Sigmoid colon (tissue), 4 donors: Measurements from ENCODE around the gene PDCD4.
A peak's percentile ranks its signal among the peaks of the same experiment; 100 is the strongest.

ENCODE experiments used
- EP300 ChIP-seq, 4 donors: sonication (generic); formaldehyde crosslinking; IDR thresholded peaks; one replicate each; pipeline ENCODE4 v1.6.1; 2017; ENCODE audit warnings: antibody characterized with exemption in 4 of 4
- POLR2A ChIP-seq, 2 donors: fragments of 450-650 bp; IDR thresholded peaks; one replicate each; pipeline ENCODE4 v1.6.1; 2016; ENCODE audit warnings: antibody characterized with exemption in 2 of 2, mild to moderate bottlenecking in 2 of 2, moderate library complexity in 2 of 2
- POLR2AphosphoS5 ChIP-seq, 4 donors: sonication (generic); formaldehyde crosslinking; IDR thresholded peaks; one replicate each; pipeline ENCODE4 v1.6.1; 2017; ENCODE audit warnings: antibody characterized with exemption in 4 of 4
- TF ChIP-seq, protein P1 (sequence below), 4 experiments: fragments of 450-650 bp in 3 of 4; fragments of 200-600 bp in 1 of 4; IDR thresholded peaks; one replicate each; pipeline ENCODE4 v1.5.1; 2016 to 2019; ENCODE audit warnings: antibody characterized with exemption in 4 of 4, mild to moderate bottlenecking in 3 of 4, moderate library complexity in 2 of 4

DNA sequence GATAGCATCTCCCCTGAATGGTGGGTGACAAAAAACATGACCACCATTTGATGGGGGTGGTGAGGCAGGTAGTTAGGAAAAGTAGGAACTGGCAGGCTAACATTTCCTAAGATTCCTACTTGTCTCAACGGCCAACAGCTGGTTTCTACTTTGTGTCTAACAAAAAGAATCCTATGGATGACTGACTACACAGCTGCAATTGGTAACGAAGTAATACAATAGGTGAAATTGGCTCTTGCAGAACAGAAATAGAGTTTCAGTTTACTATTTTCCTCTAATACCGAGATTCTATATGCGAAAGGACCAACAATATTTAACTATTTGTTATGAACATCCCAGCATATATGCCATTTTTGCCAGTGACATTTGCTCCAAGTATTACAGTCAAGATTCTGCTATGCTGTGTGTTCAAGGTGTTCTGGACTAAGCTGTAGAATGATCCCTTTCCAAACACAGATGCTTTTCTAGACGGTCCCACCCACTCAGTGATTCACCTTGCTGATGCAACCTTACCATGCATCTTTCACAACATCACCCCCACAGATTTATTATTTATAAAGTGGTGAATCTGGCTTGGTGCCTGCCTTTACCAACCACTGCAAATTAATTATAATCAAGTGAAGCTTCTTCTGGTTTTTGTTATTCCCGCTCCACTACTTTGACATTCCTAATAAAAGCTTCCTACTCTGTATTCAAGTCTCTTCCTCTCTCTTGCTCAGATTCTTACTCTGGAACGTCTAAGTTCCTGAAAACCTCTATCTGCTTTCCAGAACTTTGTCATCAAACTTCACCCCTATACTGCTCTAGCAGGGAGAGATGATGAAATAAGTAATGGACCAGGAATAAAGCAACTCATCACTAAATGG is 30.5 kb downstream of the PDCD4 start:
- TF ChIP-seq, protein P1, sequence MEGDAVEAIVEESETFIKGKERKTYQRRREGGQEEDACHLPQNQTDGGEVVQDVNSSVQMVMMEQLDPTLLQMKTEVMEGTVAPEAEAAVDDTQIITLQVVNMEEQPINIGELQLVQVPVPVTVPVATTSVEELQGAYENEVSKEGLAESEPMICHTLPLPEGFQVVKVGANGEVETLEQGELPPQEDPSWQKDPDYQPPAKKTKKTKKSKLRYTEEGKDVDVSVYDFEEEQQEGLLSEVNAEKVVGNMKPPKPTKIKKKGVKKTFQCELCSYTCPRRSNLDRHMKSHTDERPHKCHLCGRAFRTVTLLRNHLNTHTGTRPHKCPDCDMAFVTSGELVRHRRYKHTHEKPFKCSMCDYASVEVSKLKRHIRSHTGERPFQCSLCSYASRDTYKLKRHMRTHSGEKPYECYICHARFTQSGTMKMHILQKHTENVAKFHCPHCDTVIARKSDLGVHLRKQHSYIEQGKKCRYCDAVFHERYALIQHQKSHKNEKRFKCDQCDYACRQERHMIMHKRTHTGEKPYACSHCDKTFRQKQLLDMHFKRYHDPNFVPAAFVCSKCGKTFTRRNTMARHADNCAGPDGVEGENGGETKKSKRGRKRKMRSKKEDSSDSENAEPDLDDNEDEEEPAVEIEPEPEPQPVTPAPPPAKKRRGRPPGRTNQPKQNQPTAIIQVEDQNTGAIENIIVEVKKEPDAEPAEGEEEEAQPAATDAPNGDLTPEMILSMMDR (IDR thresholded peaks at IDR 0.05), result no peak
- TF ChIP-seq POLR2AphosphoS5 (IDR thresholded peaks at IDR 0.05) (peak in 3 of 4 donors; percentile 31 to 64 (median 41)), POLR2A (IDR thresholded peaks at IDR 0.05) (no peak), EP300 (IDR thresholded peaks at IDR 0.05) (no peak)
